GM18505 (cell line): ENCODE results near the gene MBD2.
A peak's percentile ranks its signal among the peaks of the same experiment; 100 is the strongest.
"Not testable (repeated sequence)": the region's sequence is repeated elsewhere in the genome, so short reads cannot be mapped to it uniquely, and the experiment has no call there.

ENCODE experiments used
- ATAC-seq: cut with Tn5 transposase; IDR thresholded peaks from one replicate; pipeline ENCODE4 v1.9.1; 2021; ENCODE audit not compliant: unreplicated experiment
- POLR2A ChIP-seq: IDR thresholded peaks from 4 replicates; pipeline ENCODE4 v1.6.1; 2011; ENCODE audit warnings: borderline replicate concordance; ENCODE audit not compliant: insufficient read depth, insufficient read length; ENCODE audit errors: extremely low read depth

The MBD2 gene

GRCh38 chr18:54148151-54148550 is 76.3 kb downstream of the MBD2 start:
- TF ChIP-seq POLR2A, result no peak
- ATAC-seq, result no peak

GRCh38 chr18:54147439-54147838 is 77.0 kb downstream of the MBD2 start:
- no peak for TF ChIP-seq POLR2A

GRCh38 chr18:54141041-54141608 is 83.3 kb downstream of the MBD2 start:
- TF ChIP-seq POLR2A, result no peak
- ATAC-seq, result no peak

More at GRCh38 chr18:54147439-54147838, 77.0 kb downstream of the MBD2 start:
- ATAC-seq, result peak; percentile 83

- ATAC-seq, result no peak
- TF ChIP-seq POLR2A, result no peak
Measured at GRCh38 chr18:54140641-54141040, 83.8 kb downstream of the MBD2 start.

GRCh38 chr18:54135216-54135615 is 89.3 kb downstream of the MBD2 start:
- TF ChIP-seq POLR2A, result no peak
- ATAC-seq, result no peak

- ATAC-seq, result no peak
- no peak for TF ChIP-seq POLR2A
Measured at GRCh38 chr18:54134053-54134452, 90.4 kb downstream of the MBD2 start.

GRCh38 chr18:54130631-54131030 is 93.8 kb downstream of the MBD2 start:
- no peak for TF ChIP-seq POLR2A
- ATAC-seq, result no peak

GRCh38 chr18:54130177-54130576 is 94.3 kb downstream of the MBD2 start:
- ATAC-seq, result no peak
- no peak for TF ChIP-seq POLR2A

GRCh38 chr18:54129448-54130067 is 94.9 kb downstream of the MBD2 start:
- no peak for TF ChIP-seq POLR2A
- ATAC-seq, result peak; percentile 81

- no peak for TF ChIP-seq POLR2A
Measured at GRCh38 chr18:54127759-54128378, 96.6 kb downstream of the MBD2 start.

GRCh38 chr18:54125429-54125828 is 99.0 kb downstream of the MBD2 start:
- no peak for TF ChIP-seq POLR2A
- ATAC-seq, result no peak

More at GRCh38 chr18:54127759-54128378, 96.6 kb downstream of the MBD2 start:
- ATAC-seq, result peak; percentile 57

GRCh38 chr18:54123720-54124440 is 100.6 kb downstream of the MBD2 start:
- not testable (repeated sequence) for ATAC-seq

GRCh38 chr18:54119524-54120019 is 104.9 kb downstream of the MBD2 start:
- TF ChIP-seq POLR2A, result no peak
- ATAC-seq, result peak; percentile 90
